Embryonic facial prominence (tissue), 1 donor: ENCODE measurements around the gene ZFAND6.

Source experiments
- DNase-seq: peaks from one replicate; pipeline ENCODE4 v3.0.0-alpha.2; 2016; ENCODE audit errors: extremely low spot score

The ZFAND6 gene

GRCh38 chr15:80049046-80049445 lies 10.4 kb upstream of the ZFAND6 start:
- no peak for DNase-seq

- no peak for DNase-seq
These were observed 6.7 kb upstream of the ZFAND6 start for GRCh38 chr15:80052597-80053304.

- no peak for DNase-seq
These were observed 3.5 kb upstream of the ZFAND6 start for GRCh38 chr15:80055933-80056332.

- DNase-seq: no peak
These were observed 1.4 kb upstream of the ZFAND6 start for GRCh38 chr15:80058044-80058443.

- no peak for DNase-seq
These were observed 395 bp downstream of the ZFAND6 start for GRCh38 chr15:80059786-80060355.

GRCh38 chr15:80060356-80061006 lies 1.0 kb downstream of the ZFAND6 start:
- DNase-seq: no peak

GRCh38 chr15:80061582-80061981 lies 2.1 kb downstream of the ZFAND6 start:
- no peak for DNase-seq

- DNase-seq: no peak
These were observed 7.4 kb downstream of the ZFAND6 start for GRCh38 chr15:80066912-80067311.

GRCh38 chr15:80068578-80068977 lies 9.1 kb downstream of the ZFAND6 start:
- no peak for DNase-seq

- DNase-seq: no peak
These were observed 11.4 kb downstream of the ZFAND6 start for GRCh38 chr15:80070840-80071239.

- no peak for DNase-seq
These were observed 12.2 kb downstream of the ZFAND6 start for GRCh38 chr15:80071652-80072051.

- DNase-seq: peak; percentile 92
These were observed 13.0 kb downstream of the ZFAND6 start for GRCh38 chr15:80072285-80072994.

- DNase-seq: no peak
These were observed 13.7 kb downstream of the ZFAND6 start for GRCh38 chr15:80073197-80073596.

- DNase-seq: no peak
These were observed 17.1 kb downstream of the ZFAND6 start for GRCh38 chr15:80076321-80077318.

GRCh38 chr15:80081390-80081789 lies 21.9 kb downstream of the ZFAND6 start:
- no peak for DNase-seq

- no peak for DNase-seq
These were observed 27.6 kb downstream of the ZFAND6 start for GRCh38 chr15:80087104-80087503.

- DNase-seq: no peak
These were observed 30.6 kb downstream of the ZFAND6 start for GRCh38 chr15:80090041-80090440.

GRCh38 chr15:80090879-80091503 lies 31.5 kb downstream of the ZFAND6 start:
- no peak for DNase-seq

GRCh38 chr15:80093854-80094418 lies 34.5 kb downstream of the ZFAND6 start:
- no peak for DNase-seq

- DNase-seq: no peak
These were observed 36.0 kb downstream of the ZFAND6 start for GRCh38 chr15:80095511-80095910.
